Kidney epithelial cell (primary cell): ENCODE results near the gene NDUFAF5. TPM values are rescaled to one million over a fixed set of nuclear protein-coding genes. Genes with fewer than 3 reads are reported as not detected.

Experiments
- DNase-seq: peaks from one replicate; pipeline ENCODE4 v3.0.0-alpha.2; 2010; ENCODE audit warnings: low read depth
- H3K27me3 ChIP-seq: 2 replicates; pipeline ENCODE4 v1.6.0; 2011; ENCODE audit warnings: low read length; ENCODE audit not compliant: control insufficient read depth, insufficient read depth
- H3K36me3 ChIP-seq: 2 replicates; pipeline ENCODE4 v1.5.1; 2011; ENCODE audit warnings: low read length; ENCODE audit not compliant: control insufficient read depth, insufficient read depth
- H3K4me3 ChIP-seq: 2 replicates; pipeline ENCODE4 v1.5.1; 2011; ENCODE audit warnings: low read depth, mild to moderate bottlenecking, control low read depth, low read length
- total RNA-seq: library from RNA; depleted of rRNA; stranded (reverse); fragments of >200 nt; gene quantifications from 2 replicates; pipeline ENCODE4 v1.2.3, GENCODE V29; 2015
- TF ChIP-seq, protein P1 (sequence below): IDR thresholded peaks from 2 replicates; pipeline ENCODE4 v1.5.1; 2011; ENCODE audit warnings: mild to moderate bottlenecking, moderate library complexity, low read length, control low read depth, inconsistent platforms; ENCODE audit not compliant: insufficient read depth, poor library complexity, severe bottlenecking

Gene NDUFAF5
- total RNA-seq, 1 donor from 2014 or later = 46.8 TPM

DNA sequence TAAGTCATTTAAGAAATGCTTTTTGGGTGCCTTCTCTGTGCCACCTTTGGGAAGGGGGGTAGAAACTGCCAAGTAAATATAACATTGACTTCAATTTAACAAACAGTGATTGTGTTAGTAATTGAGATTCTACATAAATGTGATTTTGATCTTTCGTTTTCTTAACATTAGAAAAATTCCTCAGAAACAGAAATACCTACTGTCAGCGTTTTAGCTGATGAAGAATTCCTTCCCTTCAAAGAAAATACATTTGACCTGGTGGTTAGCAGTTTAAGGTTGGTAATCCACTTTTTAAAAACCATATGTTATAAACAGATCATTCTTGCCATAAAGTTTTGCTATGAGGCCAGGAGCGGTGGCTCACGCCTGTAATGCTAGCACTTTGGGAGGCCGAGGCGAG is 9.8 kb downstream of the NDUFAF5 start:
- no peaks in the 10 kb centered on the region for H3K36me3 ChIP-seq
- H3K27me3 ChIP-seq = no peaks in the 10 kb centered on the region
- TF ChIP-seq, protein P1, sequence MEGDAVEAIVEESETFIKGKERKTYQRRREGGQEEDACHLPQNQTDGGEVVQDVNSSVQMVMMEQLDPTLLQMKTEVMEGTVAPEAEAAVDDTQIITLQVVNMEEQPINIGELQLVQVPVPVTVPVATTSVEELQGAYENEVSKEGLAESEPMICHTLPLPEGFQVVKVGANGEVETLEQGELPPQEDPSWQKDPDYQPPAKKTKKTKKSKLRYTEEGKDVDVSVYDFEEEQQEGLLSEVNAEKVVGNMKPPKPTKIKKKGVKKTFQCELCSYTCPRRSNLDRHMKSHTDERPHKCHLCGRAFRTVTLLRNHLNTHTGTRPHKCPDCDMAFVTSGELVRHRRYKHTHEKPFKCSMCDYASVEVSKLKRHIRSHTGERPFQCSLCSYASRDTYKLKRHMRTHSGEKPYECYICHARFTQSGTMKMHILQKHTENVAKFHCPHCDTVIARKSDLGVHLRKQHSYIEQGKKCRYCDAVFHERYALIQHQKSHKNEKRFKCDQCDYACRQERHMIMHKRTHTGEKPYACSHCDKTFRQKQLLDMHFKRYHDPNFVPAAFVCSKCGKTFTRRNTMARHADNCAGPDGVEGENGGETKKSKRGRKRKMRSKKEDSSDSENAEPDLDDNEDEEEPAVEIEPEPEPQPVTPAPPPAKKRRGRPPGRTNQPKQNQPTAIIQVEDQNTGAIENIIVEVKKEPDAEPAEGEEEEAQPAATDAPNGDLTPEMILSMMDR = no peak
- no peak overlapping the region for H3K4me3 ChIP-seq
- no peak for DNase-seq

DNA sequence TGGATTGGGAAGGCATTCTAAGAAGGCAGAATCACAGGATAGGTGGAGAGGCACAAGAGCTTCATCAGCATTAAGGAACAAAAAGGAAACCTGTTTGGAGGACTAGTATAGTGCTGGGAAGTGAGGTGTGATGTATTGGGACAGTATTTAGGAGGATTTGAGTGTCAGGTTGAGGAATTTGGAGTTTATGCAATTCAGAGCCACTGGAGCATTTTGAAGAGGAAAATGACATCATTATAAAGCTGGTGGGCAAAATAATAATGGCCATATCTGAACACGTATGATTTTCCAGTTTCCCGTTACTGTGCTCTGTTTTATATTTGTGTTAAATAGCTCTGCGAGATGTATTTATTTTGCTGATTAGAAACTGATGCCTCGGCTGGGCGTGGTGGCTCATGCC is 14.2 kb downstream of the NDUFAF5 start:
- TF ChIP-seq, protein P1 = no peak
- Histone ChIP-seq H3K27me3 (no peaks in the 10 kb centered on the region), H3K36me3 (no peaks in the 10 kb centered on the region), H3K4me3 (no peak overlapping the region)
- DNase-seq = no peak

DNA sequence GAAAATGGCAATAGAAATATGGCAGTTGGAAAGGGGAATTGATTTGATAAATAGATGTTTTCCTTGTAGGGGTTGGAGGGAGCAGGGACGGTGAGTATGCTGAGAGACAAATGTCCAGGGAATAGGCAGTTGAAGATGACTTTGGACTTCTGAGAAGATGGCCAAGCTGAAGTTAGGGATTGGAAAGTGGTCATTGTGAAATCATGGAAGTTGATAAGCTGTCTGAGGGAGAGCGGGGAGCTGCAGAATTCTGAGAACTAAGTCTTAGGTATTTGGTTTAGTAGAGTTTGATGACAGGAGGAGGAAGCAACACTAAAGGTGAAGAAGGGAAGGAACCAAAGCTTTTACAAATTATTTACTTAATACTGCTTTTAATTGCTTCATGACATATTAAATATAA is 15.1 kb downstream of the NDUFAF5 start:
- DNase-seq = no peak
- H3K36me3 ChIP-seq = no peaks in the 10 kb centered on the region
- TF ChIP-seq, protein P1 = no peak

DNA sequence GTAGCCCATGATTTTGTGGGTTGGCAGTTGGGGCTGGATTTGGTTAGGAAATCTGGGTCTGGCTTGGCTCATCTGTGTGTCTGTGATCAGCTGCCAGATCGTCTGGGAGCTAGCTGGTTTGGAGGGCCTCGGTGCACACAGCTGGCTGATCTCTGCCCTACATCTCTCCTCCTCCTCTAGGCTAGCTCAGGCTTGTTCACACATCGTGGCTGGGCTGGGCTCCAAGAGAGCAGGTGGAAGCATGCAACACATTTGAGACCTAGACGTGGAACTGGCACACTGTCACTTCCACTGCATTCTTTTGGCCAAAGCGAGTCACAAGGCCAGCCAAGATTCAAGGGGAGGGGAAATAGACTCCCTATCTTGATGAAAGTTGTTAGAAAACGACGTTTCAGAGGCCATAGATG is 15.9 kb downstream of the NDUFAF5 start:
- no peak overlapping the region for H3K4me3 ChIP-seq
- H3K27me3 ChIP-seq = no peaks in the 10 kb centered on the region
- TF ChIP-seq, protein P1 = no peak
- peak; percentile 68 for DNase-seq
- no peaks in the 10 kb centered on the region for H3K36me3 ChIP-seq

More for the DNA sequence above, 15.1 kb downstream of the NDUFAF5 start:
- H3K4me3 ChIP-seq = no peak overlapping the region
- no peaks in the 10 kb centered on the region for H3K27me3 ChIP-seq

DNA sequence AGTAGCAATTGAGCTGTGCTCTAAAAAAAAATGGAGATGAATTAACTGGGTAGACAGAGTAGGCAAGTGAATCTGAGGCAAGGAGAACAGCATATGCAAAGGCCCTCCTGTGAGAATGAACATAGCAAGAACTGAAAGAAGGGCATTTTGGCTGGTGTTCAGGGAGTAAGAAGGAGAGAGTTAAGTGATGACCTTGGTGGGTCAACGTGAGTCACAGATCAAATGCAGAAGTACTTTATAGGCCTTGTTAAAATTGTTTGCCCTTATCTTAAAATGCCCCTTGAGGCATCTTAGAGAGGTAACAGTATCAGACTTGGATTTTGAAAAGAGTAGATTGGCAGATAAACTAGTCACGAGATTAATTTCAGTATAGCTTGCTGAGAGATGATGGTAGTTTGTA is 24.5 kb downstream of the NDUFAF5 start:
- Histone ChIP-seq H3K27me3 (no peaks in the 10 kb centered on the region), H3K36me3 (no peaks in the 10 kb centered on the region), H3K4me3 (no peak overlapping the region)
- TF ChIP-seq, protein P1 = no peak
- DNase-seq = no peak

DNA sequence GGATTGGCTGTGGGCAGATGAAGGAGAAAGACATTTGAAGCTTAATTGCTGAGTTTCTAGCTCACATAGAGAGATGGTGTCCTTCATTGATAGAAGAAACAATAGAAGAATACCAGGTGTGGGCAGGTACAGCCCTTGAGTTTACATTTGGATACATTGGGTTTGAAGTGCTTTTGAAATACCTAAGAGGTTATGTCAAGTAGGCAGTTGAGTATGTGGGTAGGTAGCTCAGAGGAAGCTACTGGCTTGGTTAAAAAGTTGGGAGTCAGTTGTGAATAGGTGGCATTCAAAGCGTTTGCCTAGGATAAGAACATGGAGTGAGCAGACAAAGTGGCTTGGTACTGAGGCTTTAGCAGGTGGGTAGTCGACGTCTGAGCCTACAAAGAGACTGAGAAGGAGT is 25.0 kb downstream of the NDUFAF5 start:
- TF ChIP-seq, protein P1 = no peak
- no peak overlapping the region for H3K4me3 ChIP-seq
- H3K36me3 ChIP-seq = no peaks in the 10 kb centered on the region

More for the DNA sequence above, 25.0 kb downstream of the NDUFAF5 start:
- no peak for DNase-seq
- H3K27me3 ChIP-seq = no peaks in the 10 kb centered on the region
